ENCODE results near the gene CTSH.

CTSH gene

GRCh38 chr15:78959360-78959759 lies 14.5 kb upstream of the CTSH start:
- no peaks in the 10 kb centered on the region for H3K36me3 ChIP-seq (ENCODE audit: control insufficient read depth, insufficient read depth, low read length)
- H3K4me3 ChIP-seq (ENCODE audit: low read depth, low read length), result no peak overlapping the region
- no peaks in the 10 kb centered on the region for H3K9me3 ChIP-seq (ENCODE audit: control insufficient read depth, low read length)
- no peak for TF ChIP-seq CTCF (IDR thresholded peaks at IDR 0.05)
- no peak overlapping the region for H2AFZ ChIP-seq
- no peak overlapping the region for H3K27ac ChIP-seq
- no peaks in the 10 kb centered on the region for H3K79me2 ChIP-seq
- H3K9ac ChIP-seq, result no peak overlapping the region
- no peaks in the 10 kb centered on the region for H3K27me3 ChIP-seq (ENCODE audit: control insufficient read depth, insufficient read depth, low read length)
- H3K4me2 ChIP-seq (ENCODE audit: low read length), result no peak overlapping the region
- no peaks in the 10 kb centered on the region for H3K4me1 ChIP-seq

- Histone ChIP-seq H3K36me3 (ENCODE audit: control insufficient read depth, insufficient read depth, low read length) (no peaks in the 10 kb centered on the region), H3K4me2 (ENCODE audit: low read length) (no peak overlapping the region), H3K27ac (no peak overlapping the region), H3K9me3 (ENCODE audit: control insufficient read depth, low read length) (no peaks in the 10 kb centered on the region), H3K4me1 (no peaks in the 10 kb centered on the region), H2AFZ (no peak overlapping the region), H3K4me3 (ENCODE audit: low read depth, low read length) (no peak overlapping the region), H3K27me3 (ENCODE audit: control insufficient read depth, insufficient read depth, low read length) (no peaks in the 10 kb centered on the region), H3K9ac (no peak overlapping the region), H3K79me2 (no peaks in the 10 kb centered on the region)
- TF ChIP-seq CTCF (IDR thresholded peaks at IDR 0.05), result no peak
These were observed 12.7 kb upstream of the CTSH start for GRCh38 chr15:78957416-78958093.

- Histone ChIP-seq H3K27me3 (ENCODE audit: control insufficient read depth, insufficient read depth, low read length) (no peaks in the 10 kb centered on the region), H3K36me3 (ENCODE audit: control insufficient read depth, insufficient read depth, low read length) (no peaks in the 10 kb centered on the region), H3K4me1 (no peaks in the 10 kb centered on the region), H3K9ac (no peak overlapping the region), H3K9me3 (ENCODE audit: control insufficient read depth, low read length) (no peaks in the 10 kb centered on the region), H2AFZ (no peak overlapping the region), H3K4me3 (ENCODE audit: low read depth, low read length) (no peak overlapping the region), H3K27ac (no peak overlapping the region), H3K4me2 (ENCODE audit: low read length) (no peak overlapping the region), H3K79me2 (no peaks in the 10 kb centered on the region)
- no peak for TF ChIP-seq CTCF (IDR thresholded peaks at IDR 0.05)
These were observed 12.1 kb upstream of the CTSH start for GRCh38 chr15:78956937-78957336.

GRCh38 chr15:78955355-78955754 lies 10.5 kb upstream of the CTSH start:
- no peak overlapping the region for H3K4me2 ChIP-seq (ENCODE audit: low read length)
- H3K4me3 ChIP-seq (ENCODE audit: low read depth, low read length), result no peak overlapping the region
- H3K36me3 ChIP-seq (ENCODE audit: control insufficient read depth, insufficient read depth, low read length), result no peaks in the 10 kb centered on the region
- no peaks in the 10 kb centered on the region for H3K79me2 ChIP-seq
- no peak for TF ChIP-seq CTCF (IDR thresholded peaks at IDR 0.05)
- H2AFZ ChIP-seq, result no peak overlapping the region
- no peaks in the 10 kb centered on the region for H3K9me3 ChIP-seq (ENCODE audit: control insufficient read depth, low read length)
- no peak overlapping the region for H3K27ac ChIP-seq
- no peaks in the 10 kb centered on the region for H3K4me1 ChIP-seq
- H3K9ac ChIP-seq, result no peak overlapping the region
- H3K27me3 ChIP-seq (ENCODE audit: control insufficient read depth, insufficient read depth, low read length), result no peaks in the 10 kb centered on the region

GRCh38 chr15:78951841-78952238 lies 7.0 kb upstream of the CTSH start:
- Histone ChIP-seq H3K4me2 (ENCODE audit: low read length) (no peak overlapping the region), H2AFZ (no peak overlapping the region), H3K4me1 (no peaks in the 10 kb centered on the region), H3K79me2 (no peaks in the 10 kb centered on the region), H3K4me3 (ENCODE audit: low read depth, low read length) (no peak overlapping the region), H3K9ac (no peak overlapping the region), H3K27ac (no peak overlapping the region), H3K9me3 (ENCODE audit: control insufficient read depth, low read length) (no peaks in the 10 kb centered on the region), H3K36me3 (ENCODE audit: control insufficient read depth, insufficient read depth, low read length) (no peaks in the 10 kb centered on the region), H3K27me3 (ENCODE audit: control insufficient read depth, insufficient read depth, low read length) (no peaks in the 10 kb centered on the region)
- no peak for TF ChIP-seq CTCF (IDR thresholded peaks at IDR 0.05)
